Tibial artery (tissue), 4 donors: ENCODE measurements around the gene SCAF4.

Source experiments
- DNase-seq, 2 donors: peaks; one replicate each; pipeline ENCODE4 v3.0.0-alpha.2; 2019
- H3K27ac ChIP-seq, 2 donors: fragments of 200-600 bp; sonication (generic) in 1 of 2; 1 replicate in 1 of 2; 2 replicates in 1 of 2; pipeline ENCODE4 v1.5.1; 2018 to 2019; ENCODE audit warnings: mild to moderate bottlenecking in 1 of 2
- H3K27me3 ChIP-seq, 2 donors: fragments of 200-600 bp; sonication (generic) in 1 of 2; one replicate each; pipeline versions ENCODE4 v1.5.1 to v1.6.0; 2016 to 2019
- H3K36me3 ChIP-seq, 3 donors: fragments of 200-600 bp; sonication (generic) in 2 of 3; one replicate each; pipeline ENCODE4 v1.5.1; 2016 to 2019; ENCODE audit warnings: mild to moderate bottlenecking in 2 of 3
- H3K4me1 ChIP-seq, 4 donors: fragments of 200-600 bp; sonication (generic) in 2 of 4; 1 replicate in 3 of 4; 2 replicates in 1 of 4; pipeline ENCODE4 v1.5.1; 2016 to 2019
- H3K4me3 ChIP-seq, 2 donors: fragments of 200-600 bp; sonication (generic) in 1 of 2; 1 replicate in 1 of 2; 2 replicates in 1 of 2; pipeline ENCODE4 v1.5.1; 2018 to 2019; ENCODE audit warnings: mild to moderate bottlenecking in 2 of 2
- H3K9me3 ChIP-seq, 3 donors: fragments of 200-600 bp; sonication (generic) in 1 of 3; one replicate each; pipeline ENCODE4 v1.5.1; 2016 to 2019
- intact Hi-C: fragments of 100-400 bp; cut with DNase I; formaldehyde crosslinking; loops from one replicate; pipeline ENCODE4 v1.15.0; 2023; ENCODE audit warnings: low total_unique reads
- TF ChIP-seq, protein P1 (sequence below), 2 experiments: fragments of 200-600 bp in 1 of 2; fragments of 450-650 bp in 1 of 2; IDR thresholded peaks; one replicate each; pipeline ENCODE4 v1.5.1; 2017 to 2019; ENCODE audit warnings: antibody characterized with exemption in 2 of 2, mild to moderate bottlenecking in 1 of 2, moderate library complexity in 1 of 2

Gene SCAF4

DNA sequence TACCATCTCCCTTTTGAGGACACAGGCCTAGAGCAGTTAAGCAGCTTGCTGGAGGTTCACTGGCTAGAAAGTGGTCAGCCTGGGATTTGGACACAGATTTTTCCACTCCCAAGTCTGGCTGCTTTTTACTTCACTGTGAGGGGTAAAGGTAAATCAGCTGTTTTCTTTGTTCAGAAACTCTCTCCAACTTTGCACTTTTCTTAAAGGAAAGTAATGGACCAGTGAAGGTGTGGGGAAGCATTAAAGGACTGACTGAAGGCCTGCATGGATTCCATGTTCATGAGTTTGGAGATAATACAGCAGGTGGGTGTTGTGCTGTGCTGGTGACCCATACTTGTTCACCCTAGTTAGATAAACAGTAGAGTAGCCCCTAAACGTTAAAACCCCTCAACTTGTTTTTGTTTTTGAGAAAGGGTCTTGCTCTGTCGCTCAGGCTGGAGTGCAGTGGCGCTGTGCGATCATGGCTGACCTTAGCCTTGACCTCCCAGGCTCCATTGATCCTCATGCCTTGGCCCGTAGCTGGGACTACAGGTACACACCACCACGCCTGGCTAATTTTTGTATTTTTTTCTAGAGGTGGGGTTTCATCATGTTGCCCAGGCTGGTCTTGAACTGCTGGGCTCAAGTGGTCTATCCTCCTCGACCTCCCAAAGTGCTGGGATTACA, 68.2 kb downstream of the SCAF4 start:
- TF ChIP-seq, protein P1, sequence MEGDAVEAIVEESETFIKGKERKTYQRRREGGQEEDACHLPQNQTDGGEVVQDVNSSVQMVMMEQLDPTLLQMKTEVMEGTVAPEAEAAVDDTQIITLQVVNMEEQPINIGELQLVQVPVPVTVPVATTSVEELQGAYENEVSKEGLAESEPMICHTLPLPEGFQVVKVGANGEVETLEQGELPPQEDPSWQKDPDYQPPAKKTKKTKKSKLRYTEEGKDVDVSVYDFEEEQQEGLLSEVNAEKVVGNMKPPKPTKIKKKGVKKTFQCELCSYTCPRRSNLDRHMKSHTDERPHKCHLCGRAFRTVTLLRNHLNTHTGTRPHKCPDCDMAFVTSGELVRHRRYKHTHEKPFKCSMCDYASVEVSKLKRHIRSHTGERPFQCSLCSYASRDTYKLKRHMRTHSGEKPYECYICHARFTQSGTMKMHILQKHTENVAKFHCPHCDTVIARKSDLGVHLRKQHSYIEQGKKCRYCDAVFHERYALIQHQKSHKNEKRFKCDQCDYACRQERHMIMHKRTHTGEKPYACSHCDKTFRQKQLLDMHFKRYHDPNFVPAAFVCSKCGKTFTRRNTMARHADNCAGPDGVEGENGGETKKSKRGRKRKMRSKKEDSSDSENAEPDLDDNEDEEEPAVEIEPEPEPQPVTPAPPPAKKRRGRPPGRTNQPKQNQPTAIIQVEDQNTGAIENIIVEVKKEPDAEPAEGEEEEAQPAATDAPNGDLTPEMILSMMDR (IDR thresholded peaks at IDR 0.05): no peak
- intact Hi-C loops: no loop called here
- no peaks in the 10 kb centered on the region for H3K27me3 ChIP-seq
- no peak overlapping the region for H3K27ac ChIP-seq
- no peak for DNase-seq
- H3K4me1 ChIP-seq: peaks cover 0 to 55% (median 27%) of the 10 kb centered on the region in 4 donors
- peaks cover 25 to 48% (median 30%) of the 10 kb centered on the region in 3 donors for H3K36me3 ChIP-seq
- no peak overlapping the region for H3K4me3 ChIP-seq
- no peaks in the 10 kb centered on the region for H3K9me3 ChIP-seq

DNA sequence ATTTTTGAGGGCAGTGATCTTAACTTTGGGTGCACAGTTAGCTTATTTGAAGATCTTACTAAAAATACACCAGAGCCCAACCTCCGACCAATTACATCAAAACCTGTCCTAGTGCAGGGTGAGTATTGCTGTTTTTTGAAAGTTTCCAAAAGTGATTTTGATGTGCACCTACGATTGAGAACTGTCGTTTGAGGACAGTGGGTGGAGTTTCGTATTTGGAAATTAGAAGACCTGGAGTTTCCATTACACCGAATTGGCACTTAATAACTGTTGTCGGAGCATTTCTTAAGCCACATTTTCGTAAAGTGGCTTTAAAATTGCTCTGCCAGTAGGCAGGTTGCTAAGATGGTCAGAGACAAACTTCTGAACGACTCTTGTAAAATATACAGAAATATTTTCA, 71.3 kb downstream of the SCAF4 start:
- DNase-seq: no peak
- TF ChIP-seq, protein P1 (IDR thresholded peaks at IDR 0.05): no peak
- H3K4me1 ChIP-seq: peaks cover 0 to 54% (median 29%) of the 10 kb centered on the region in 4 donors
- H3K36me3 ChIP-seq: peaks cover 0 to 29% (median 9%) of the 10 kb centered on the region in 3 donors
- no peaks in the 10 kb centered on the region for H3K27me3 ChIP-seq
- H3K4me3 ChIP-seq: peak overlapping the region; percentile 96 to 99
- no peaks in the 10 kb centered on the region for H3K9me3 ChIP-seq
- intact Hi-C loops: no loop called here
- peak overlapping the region; percentile 93 to 96 for H3K27ac ChIP-seq

DNA sequence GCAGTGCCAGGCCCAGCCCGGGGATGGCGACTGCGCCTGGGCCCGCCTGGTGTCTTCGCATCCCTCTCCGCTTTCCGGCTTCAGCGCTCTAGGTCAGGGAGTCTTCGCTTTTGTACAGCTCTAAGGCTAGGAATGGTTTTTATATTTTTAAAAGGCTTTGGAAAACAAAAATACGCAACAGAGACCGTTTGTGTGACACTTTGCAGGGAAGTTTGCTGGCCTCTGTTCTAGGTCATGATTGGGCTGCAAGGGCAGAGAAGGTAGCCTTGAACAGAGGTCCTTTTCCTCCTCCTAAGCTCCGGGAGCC, 71.7 kb downstream of the SCAF4 start:
- Histone ChIP-seq H3K27ac (peak overlapping the region; percentile 93 to 96), H3K36me3 (peaks cover 0 to 26% (median 9%) of the 10 kb centered on the region in 3 donors), H3K4me1 (peaks cover 0 to 51% (median 29%) of the 10 kb centered on the region in 4 donors), H3K9me3 (no peaks in the 10 kb centered on the region), H3K4me3 (peak overlapping the region; percentile 96 to 99), H3K27me3 (no peaks in the 10 kb centered on the region)
- DNase-seq: no peak
- TF ChIP-seq, protein P1 (IDR thresholded peaks at IDR 0.05): no peak
- intact Hi-C loops: no loop called here

DNA sequence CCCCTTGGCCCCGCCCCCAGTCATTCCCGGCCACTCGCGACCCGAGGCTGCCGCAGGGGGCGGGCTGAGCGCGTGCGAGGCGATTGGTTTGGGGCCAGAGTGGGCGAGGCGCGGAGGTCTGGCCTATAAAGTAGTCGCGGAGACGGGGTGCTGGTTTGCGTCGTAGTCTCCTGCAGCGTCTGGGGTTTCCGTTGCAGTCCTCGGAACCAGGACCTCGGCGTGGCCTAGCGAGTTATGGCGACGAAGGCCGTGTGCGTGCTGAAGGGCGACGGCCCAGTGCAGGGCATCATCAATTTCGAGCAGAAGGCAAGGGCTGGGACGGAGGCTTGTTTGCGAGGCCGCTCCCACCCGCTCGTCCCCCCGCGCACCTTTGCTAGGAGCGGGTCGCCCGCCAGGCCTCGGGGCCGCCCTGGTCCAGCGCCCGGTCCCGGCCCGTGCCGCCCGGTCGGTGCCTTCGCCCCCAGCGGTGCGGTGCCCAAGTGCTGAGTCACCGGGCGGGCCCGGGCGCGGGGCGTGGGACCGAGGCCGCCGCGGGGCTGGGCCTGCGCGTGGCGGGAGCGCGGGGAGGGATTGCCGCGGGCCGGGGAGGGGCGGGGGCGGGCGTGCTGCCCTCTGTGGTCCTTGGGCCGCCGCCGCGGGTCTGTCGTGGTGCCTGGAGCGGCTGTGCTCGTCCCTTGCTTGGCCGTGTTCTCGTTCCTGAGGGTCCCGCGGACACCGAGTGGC, 72.2 kb downstream of the SCAF4 start, which contains the start of gene SOD1:
SOD1 (plus strand) TSS at position 158 of the 723 bp plus-strand sequence; CDS start at position 235, 77 bp downstream.
- intact Hi-C loops: loop anchor here (2.0 kb wide), 1 partner anchor 71 kb away; no protein-coding TSS in a partner anchor

DNA sequence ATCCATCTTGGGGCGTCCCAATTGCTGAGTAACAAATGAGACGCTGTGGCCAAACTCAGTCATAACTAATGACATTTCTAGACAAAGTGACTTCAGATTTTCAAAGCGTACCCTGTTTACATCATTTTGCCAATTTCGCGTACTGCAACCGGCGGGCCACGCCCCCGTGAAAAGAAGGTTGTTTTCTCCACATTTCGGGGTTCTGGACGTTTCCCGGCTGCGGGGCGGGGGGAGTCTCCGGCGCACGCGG, 72.7 kb downstream of the SCAF4 start:
- Histone ChIP-seq H3K36me3 (peaks cover 0 to 17% (median 7%) of the 10 kb centered on the region in 3 donors), H3K27me3 (no peaks in the 10 kb centered on the region), H3K27ac (peak overlapping the region; percentile 93 to 96), H3K4me1 (peaks cover 0 to 42% (median 26%) of the 10 kb centered on the region in 4 donors), H3K4me3 (peak overlapping the region; percentile 96 to 99), H3K9me3 (no peaks in the 10 kb centered on the region)
- TF ChIP-seq, protein P1 (IDR thresholded peaks at IDR 0.05): peak in 1 of 2 experiments; percentile 10
- intact Hi-C loops: loop anchor here (2.0 kb wide), 1 partner anchor 72 kb away; no protein-coding TSS in a partner anchor
- DNase-seq: no peak

More for the DNA sequence above, 72.2 kb downstream of the SCAF4 start, which contains the start of gene SOD1:
- Histone ChIP-seq H3K27ac (peak within 1 kb of the TSS; percentile 93 to 96), H3K4me1 (peaks cover 0 to 46% (median 27%) of the 10 kb centered on the region in 4 donors), H3K4me3 (peak within 1 kb of the TSS; percentile 96 to 99), H3K27me3 (no peaks in the 10 kb centered on the region), H3K36me3 (peaks cover 0 to 22% (median 9%) of the 10 kb centered on the region in 3 donors), H3K9me3 (no peaks in the 10 kb centered on the region)
- peak; percentile 94 to 97 for DNase-seq
- TF ChIP-seq, protein P1 (IDR thresholded peaks at IDR 0.05): peak in 1 of 2 experiments; percentile 20
